Endothelial cell of umbilical vein (primary cell): Measurements from ENCODE around the gene TIMELESS. TPM values are rescaled to one million over a fixed set of nuclear protein-coding genes. Genes with fewer than 3 reads are reported as not detected.

Source experiments
- BruUV-seq: library from RNA; stranded (reverse); fragments of 400-500 nt; replicated peaks from 2 replicates; lab custom pipeline; 2021; lab: Mats Ljungman, UMichigan
- CTCF ChIA-PET: fragments of 300-600, 350-600 bp; sonication (Branson Sonifier 250); formaldehyde crosslinking; loops from one replicate; lab custom pipeline; 2021; ENCODE audit warnings: antibody characterized with exemption, inconsistent platforms; lab: Charles Lee
- POLR2A ChIA-PET: fragments of 300-600, 350-600 bp; sonication (Branson Sonifier 250); formaldehyde crosslinking; loops from one replicate; lab custom pipeline; 2021; ENCODE audit warnings: antibody characterized with exemption, inconsistent platforms; lab: Charles Lee
- DNase-seq: peaks from one replicate; pipeline ENCODE4 v3.0.0-alpha.2; 2011; ENCODE audit warnings: low read depth, low spot score
- FAIRE-seq: peaks from 2 replicates; lab custom pipeline; 2011; peaks lifted over from hg19 to GRCh38; lab: Jason Lieb, UNC
- H2AFZ ChIP-seq: 2 replicates; pipeline ENCODE4 v1.6.0; 2012; ENCODE audit warnings: low read depth, low read length, control low read depth, inconsistent platforms
- H3K27ac ChIP-seq: 2 replicates; pipeline ENCODE4 v1.5.1; 2011; ENCODE audit warnings: low read depth, mild to moderate bottlenecking, control low read depth, low read length, moderate library complexity; ENCODE audit not compliant: insufficient read depth
- H3K27me3 ChIP-seq, 2 experiments: 2 replicates each; pipeline versions ENCODE4 v1.6.0 to v1.6.1; 2011; ENCODE audit warnings: low read length in 2 of 2, mixed read lengths in 1 of 2; ENCODE audit not compliant: control insufficient read depth in 2 of 2, insufficient read depth in 2 of 2
- H3K36me3 ChIP-seq, 2 experiments: 2 replicates in 1 of 2; 3 replicates in 1 of 2; pipeline ENCODE4 v1.5.1; 2011; ENCODE audit warnings: low read length in 2 of 2, mild to moderate bottlenecking in 1 of 2, moderate library complexity in 1 of 2; ENCODE audit not compliant: control insufficient read depth in 2 of 2, insufficient read depth in 2 of 2; ENCODE audit errors: extremely low read depth in 1 of 2
- H3K4me1 ChIP-seq: 3 replicates; pipeline ENCODE4 v1.5.1; 2011; ENCODE audit warnings: mild to moderate bottlenecking, low read length; ENCODE audit not compliant: control insufficient read depth, insufficient read depth; ENCODE audit errors: extremely low read depth
- H3K4me2 ChIP-seq: 2 replicates; pipeline ENCODE4 v1.6.1; 2011; ENCODE audit warnings: low read length, control low read depth, mixed read lengths; ENCODE audit not compliant: insufficient read depth
- H3K4me3 ChIP-seq, 3 experiments: fragments of 200-600 bp in 1 of 3; sonication (generic), shearing (Covaris generic) in 1 of 3; replicated peaks in 1 of 3; 2 replicates each; pipeline ENCODE4 v1.5.1; 2011 to 2016; ENCODE audit warnings: control low read depth in 3 of 3, low read length in 3 of 3, mild to moderate bottlenecking in 2 of 3, inconsistent platforms in 1 of 3, low read depth in 1 of 3, moderate library complexity in 1 of 3; ENCODE audit not compliant: insufficient read depth in 1 of 3
- H3K79me2 ChIP-seq: 2 replicates; pipeline ENCODE4 v1.6.0; 2012; ENCODE audit warnings: low read length, inconsistent platforms; ENCODE audit not compliant: control insufficient read depth, insufficient read depth
- H3K9ac ChIP-seq: replicated peaks from 2 replicates; pipeline ENCODE3; 2011; ENCODE audit warnings: low read length, control low read depth; ENCODE audit not compliant: insufficient read depth; ENCODE audit errors: extremely low read depth
- H3K9me1 ChIP-seq: replicated peaks from 3 replicates; pipeline ENCODE4 v1.6.0; 2011; ENCODE audit warnings: mild to moderate bottlenecking, low read length; ENCODE audit not compliant: control insufficient read depth, insufficient read depth; ENCODE audit errors: extremely low read depth
- H3K9me3 ChIP-seq: replicated peaks from 2 replicates; pipeline ENCODE4 v1.5.1; 2012; ENCODE audit warnings: low read length, inconsistent platforms; ENCODE audit not compliant: control insufficient read depth, insufficient read depth
- H4K20me1 ChIP-seq: replicated peaks from 2 replicates; pipeline ENCODE3; 2011; ENCODE audit warnings: mild to moderate bottlenecking, low read length; ENCODE audit not compliant: control insufficient read depth, insufficient read depth; ENCODE audit errors: extremely low read depth
- CTCF ChIP-seq, 2 donors: IDR thresholded peaks; 1 replicate in 1 of 2; 2 replicates in 1 of 2; pipeline ENCODE4 v1.5.1; 2011; ENCODE audit warnings: low read length in 2 of 2, mild to moderate bottlenecking in 2 of 2, moderate library complexity in 2 of 2, control low read depth in 1 of 2, inconsistent platforms in 1 of 2, low read depth in 1 of 2; ENCODE audit not compliant: insufficient read depth in 1 of 2; ENCODE audit errors: extremely low read depth in 1 of 2
- JUN ChIP-seq: IDR thresholded peaks from 2 replicates; pipeline ENCODE4 v1.6.1; 2011; ENCODE audit warnings: borderline replicate concordance, low read depth; ENCODE audit not compliant: insufficient read length, insufficient read depth
- MAX ChIP-seq: IDR thresholded peaks from 2 replicates; pipeline ENCODE4 v1.6.1; 2011; ENCODE audit not compliant: insufficient read depth, insufficient read length
- MYC ChIP-seq: IDR thresholded peaks from one replicate; pipeline ENCODE4 v1.6.1; 2011; ENCODE audit warnings: mild to moderate bottlenecking, low read depth, low read length
- POLR2A ChIP-seq: IDR thresholded peaks from 2 replicates; pipeline ENCODE4 v1.6.1; 2012; ENCODE audit warnings: low read depth, mild to moderate bottlenecking, control low read depth, low read length
- POLR2AphosphoS5 ChIP-seq: IDR thresholded peaks from 2 replicates; pipeline ENCODE4 v1.6.1; 2012; ENCODE audit warnings: low read depth, mild to moderate bottlenecking, control low read depth, low read length, moderate library complexity; ENCODE audit not compliant: insufficient read depth
- dilution Hi-C: fragments of 300-500 bp; cut with MboI; formaldehyde crosslinking; loops from one replicate; pipeline ENCODE4 v1.15.0; 2019; ENCODE audit warnings: low sequenced_read_pairs; ENCODE audit not compliant: extremely low pct_ligation_motif_present
- intact Hi-C: fragments of 100-400 bp; cut with micrococcal nuclease; formaldehyde crosslinking; loops from one replicate; pipeline ENCODE4 v1.10.0; 2022
- polyA plus RNA-seq, 4 experiments: library from polyadenylated mRNA; depleted of rRNA in 3 of 4; stranded (reverse) in 3 of 4; unstranded in 1 of 4; fragments of >200 nt; gene quantifications; 2 replicates each; pipeline versions ENCODE4 v1.2.1 to v1.2.3, GENCODE V29; 2011 to 2012; ENCODE audit warnings: missing spikeins in 1 of 4
- total RNA-seq: library from RNA; stranded (reverse); gene quantifications from 2 replicates; pipeline ENCODE4 v1.2.3, GENCODE V29; 2021

The TIMELESS gene
- total and polyA plus RNA-seq, 2 donors (not counting 3 experiments of a cell fraction or from before 2014, with no cell fraction given) = 6.1 to 28.2 TPM

- no peak for DNase-seq
- H3K9me3 ChIP-seq = no peaks in the 10 kb centered on the region
- CTCF ChIA-PET = interaction anchor here (1.1 kb wide), 1 partner anchor 46 kb away, joined by 3 read pairs; no protein-coding TSS in a partner anchor
- no peak overlapping the region for H3K27ac ChIP-seq
- peaks cover 3 to 6% of the 10 kb centered on the region in 2 experiments for H3K36me3 ChIP-seq
- TF ChIP-seq MAX = no peak
- TF ChIP-seq MYC = no peak
- H3K4me2 ChIP-seq = no peak overlapping the region
- no peak overlapping the region for H3K9ac ChIP-seq
- no peaks in the 10 kb centered on the region for H3K79me2 ChIP-seq
- H3K9me1 ChIP-seq = no peaks in the 10 kb centered on the region
- BruUV-seq = no TSS peak
- no peaks in the 10 kb centered on the region for H3K27me3 ChIP-seq
- H2AFZ ChIP-seq = no peak overlapping the region
- no peak overlapping the region for H3K4me3 ChIP-seq
- intact Hi-C loops = no loop called here
- no peak for FAIRE-seq
- no peaks in the 10 kb centered on the region for H4K20me1 ChIP-seq
- no peaks in the 10 kb centered on the region for H3K4me1 ChIP-seq
- POLR2A ChIA-PET = no interaction called here
- dilution Hi-C loops = no loop called here
Measured at GRCh38 chr12:56413392-56413791, 35.8 kb downstream of the TIMELESS start.

- POLR2A ChIA-PET = no interaction called here
- Histone ChIP-seq H3K36me3 (no peaks in the 10 kb centered on the region), H3K9me3 (no peaks in the 10 kb centered on the region), H3K79me2 (no peaks in the 10 kb centered on the region), H3K4me2 (no peak overlapping the region), H3K9me1 (no peaks in the 10 kb centered on the region), H3K27me3 (no peaks in the 10 kb centered on the region), H3K27ac (no peak overlapping the region), H2AFZ (no peak overlapping the region), H3K4me1 (no peaks in the 10 kb centered on the region), H4K20me1 (no peaks in the 10 kb centered on the region), H3K9ac (no peak overlapping the region), H3K4me3 (no peak overlapping the region)
- intact Hi-C loops = no loop called here
- dilution Hi-C loops = no loop called here
- FAIRE-seq (peak; percentile 4), DNase-seq (peak; percentile 15)
- CTCF ChIA-PET = interaction anchor here (1.1 to 1.4 kb wide), 2 partner anchors 47 to 52 kb away, joined by 3 to 4 read pairs; no protein-coding TSS in a partner anchor
- TF ChIP-seq JUN (no peak), POLR2A (no peak), POLR2AphosphoS5 (no peak), CTCF (IDR thresholded peaks at IDR 0.05; ENCODE audit: extremely low read depth in 1 of 2, insufficient read depth in 1 of 2, low read depth in 1 of 2, low read length in 2 of 2) (no peak)
- no TSS peak for BruUV-seq
Measured at GRCh38 chr12:56411781-56412639, 37.2 kb downstream of the TIMELESS start.
